GM21825 (cell line): ENCODE measurements around the gene ARL15.
"Not testable (repeated sequence)": the region's sequence is repeated elsewhere in the genome, so short reads cannot be mapped to it uniquely, and the experiment has no call there.

Experiments used
- ATAC-seq: cut with Tn5 transposase; IDR thresholded peaks from one replicate; pipeline ENCODE4 v1.9.1; 2021; ENCODE audit warnings: mild to moderate bottlenecking, moderate library complexity; ENCODE audit not compliant: unreplicated experiment

Gene ARL15

DNA sequence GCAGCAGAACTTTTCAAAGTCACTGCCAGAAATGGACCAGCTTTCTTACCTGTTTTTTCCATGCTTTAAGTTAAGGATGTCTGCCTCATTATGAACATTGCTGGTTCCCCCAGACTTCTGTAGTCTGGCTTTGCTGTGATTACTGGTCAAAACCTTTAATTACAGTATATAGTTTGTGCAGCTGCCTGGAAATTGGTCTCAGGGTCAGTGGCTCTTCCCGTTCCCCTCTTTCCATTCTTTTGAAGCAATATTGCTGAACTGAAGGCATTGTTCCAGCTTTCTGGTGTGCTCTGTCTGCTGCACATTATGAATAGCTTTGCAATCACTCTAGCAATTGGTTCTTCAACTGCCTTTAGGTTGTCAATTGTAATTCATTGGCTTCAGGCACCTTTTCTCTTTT lies 206.5 kb downstream of the ARL15 start:
- no peak for ATAC-seq

DNA sequence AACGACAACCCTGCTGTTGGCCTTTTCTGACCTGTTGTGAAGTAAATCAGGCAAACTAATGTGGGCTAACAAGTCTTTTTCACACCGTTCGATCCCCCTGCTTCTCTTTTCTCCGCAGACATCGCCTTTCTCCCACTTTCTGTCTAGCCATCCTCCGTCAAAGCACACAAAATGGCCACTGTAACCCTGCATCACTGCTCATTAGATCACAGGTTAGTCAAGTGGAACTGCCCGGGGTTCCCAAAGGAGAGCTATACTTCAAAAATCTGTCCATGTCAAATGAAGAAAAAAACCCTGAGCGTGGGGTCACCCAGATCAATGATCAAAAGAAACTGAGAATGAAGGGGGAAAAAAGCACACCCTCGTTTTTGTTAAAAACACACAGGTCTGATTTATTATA lies 212.1 kb downstream of the ARL15 start:
- no peak for ATAC-seq

DNA sequence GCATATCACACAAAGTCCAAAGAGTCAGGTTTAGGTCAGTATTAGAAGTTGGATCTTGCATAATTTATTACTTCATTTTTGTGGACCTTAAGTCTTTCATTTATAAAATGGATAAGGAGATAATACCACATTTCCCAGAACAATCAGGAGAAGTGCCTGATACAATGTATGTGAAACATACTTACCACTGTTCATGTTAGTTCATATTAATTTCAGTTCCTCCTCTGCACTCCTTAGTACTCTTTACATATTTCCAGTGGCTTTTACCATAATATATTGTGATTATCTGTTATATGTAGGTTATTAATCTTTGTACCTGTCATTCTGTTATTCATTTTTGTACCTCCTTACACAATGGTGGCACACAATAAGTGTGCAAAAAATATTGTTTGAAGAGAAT lies 214.4 kb downstream of the ARL15 start:
- no peak for ATAC-seq

DNA sequence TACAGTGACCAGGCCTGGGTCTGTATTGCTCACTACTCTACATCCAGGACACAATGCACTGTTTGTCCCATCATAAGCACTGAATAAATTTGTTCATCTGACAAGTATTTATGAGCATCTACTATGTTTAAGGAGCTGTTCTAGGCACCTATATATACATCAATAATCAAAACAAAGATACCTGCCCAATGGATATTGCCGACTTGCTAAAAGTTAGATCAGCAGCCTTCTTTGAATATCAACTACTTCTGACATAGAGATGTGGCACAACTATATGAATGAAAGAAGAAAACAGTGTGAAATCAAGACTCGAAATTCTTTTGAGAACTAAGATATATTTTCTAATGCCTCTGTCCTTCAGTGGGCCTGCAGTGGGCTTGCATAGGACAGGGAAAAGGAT lies 215.7 kb downstream of the ARL15 start:
- ATAC-seq = no peak

DNA sequence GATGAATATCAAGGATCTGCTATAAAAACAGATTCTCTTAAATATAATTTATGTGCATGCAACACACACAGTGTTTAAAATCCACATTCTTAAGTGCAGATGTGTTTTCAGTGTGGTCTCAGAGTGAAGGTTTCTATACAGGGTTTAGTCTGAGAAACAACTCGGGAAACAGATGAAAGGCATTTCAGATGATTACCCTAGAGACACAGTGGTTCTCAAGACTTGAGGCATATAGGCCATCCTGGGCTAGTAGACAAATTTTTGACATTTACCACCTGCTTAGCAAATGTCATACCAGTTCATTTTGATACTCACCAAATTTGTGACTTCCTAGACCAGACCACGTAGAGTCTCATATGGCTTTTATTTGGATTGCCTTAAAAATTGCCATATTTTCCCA lies 216.5 kb downstream of the ARL15 start:
- ATAC-seq = peak; percentile 57

DNA sequence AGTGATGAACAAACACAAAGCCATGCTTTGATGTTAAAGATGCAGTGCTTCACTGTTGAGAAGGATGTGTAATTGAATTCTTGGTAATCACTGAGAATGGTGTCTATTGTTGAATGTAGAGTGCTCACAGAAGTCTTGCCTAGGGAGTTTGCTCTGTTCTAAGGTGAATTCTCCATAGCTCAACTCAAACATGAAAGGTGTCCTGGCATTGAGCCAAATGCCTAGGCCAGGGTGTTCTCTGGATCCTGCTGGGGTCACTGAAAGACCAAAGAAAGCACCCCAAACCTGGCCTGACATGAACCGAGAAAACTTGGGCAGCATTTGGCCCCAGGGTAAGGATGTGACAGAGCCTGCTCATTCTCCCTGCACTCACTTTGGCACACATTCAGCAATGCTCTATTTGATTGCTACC lies 217.3 kb downstream of the ARL15 start:
- no peak for ATAC-seq

DNA sequence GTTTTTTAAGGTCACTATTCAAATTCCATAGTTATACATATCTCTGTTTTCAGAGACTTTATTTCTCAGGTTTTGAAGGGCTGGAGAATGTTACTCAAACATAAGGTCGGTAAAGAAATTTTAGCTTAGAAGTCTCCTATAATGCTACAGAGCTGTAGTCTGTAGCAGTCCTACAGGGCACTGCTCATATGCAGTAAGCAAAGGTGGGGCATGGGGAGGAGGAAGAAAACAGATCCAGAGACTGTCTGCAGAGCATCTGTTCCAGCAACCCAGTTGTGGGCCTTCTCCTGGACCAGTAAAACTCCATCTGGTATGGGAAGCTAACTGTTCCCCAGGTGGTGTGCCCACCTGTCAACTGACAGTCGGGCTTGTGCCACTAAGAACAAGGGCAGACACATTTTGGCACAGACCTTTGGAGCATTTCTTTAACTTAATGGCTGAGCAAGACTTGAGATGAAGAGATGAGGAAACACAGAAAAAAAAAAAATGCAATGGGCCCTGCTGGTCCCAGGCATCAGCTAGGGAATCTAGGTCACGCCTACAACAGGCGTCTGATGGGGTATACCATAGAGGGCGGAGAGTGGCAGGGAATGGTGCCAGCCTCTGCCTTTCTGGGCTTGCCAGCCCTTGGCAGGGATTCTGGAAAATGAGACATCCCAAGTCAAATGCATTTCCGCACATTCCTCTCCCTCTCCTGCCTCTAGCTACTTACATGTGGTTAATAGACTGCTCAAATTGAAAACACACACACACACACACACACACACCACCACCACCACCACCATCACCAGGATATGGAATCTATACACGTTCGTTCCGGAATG lies 218.9 kb downstream of the ARL15 start:
- ATAC-seq = no peak

DNA sequence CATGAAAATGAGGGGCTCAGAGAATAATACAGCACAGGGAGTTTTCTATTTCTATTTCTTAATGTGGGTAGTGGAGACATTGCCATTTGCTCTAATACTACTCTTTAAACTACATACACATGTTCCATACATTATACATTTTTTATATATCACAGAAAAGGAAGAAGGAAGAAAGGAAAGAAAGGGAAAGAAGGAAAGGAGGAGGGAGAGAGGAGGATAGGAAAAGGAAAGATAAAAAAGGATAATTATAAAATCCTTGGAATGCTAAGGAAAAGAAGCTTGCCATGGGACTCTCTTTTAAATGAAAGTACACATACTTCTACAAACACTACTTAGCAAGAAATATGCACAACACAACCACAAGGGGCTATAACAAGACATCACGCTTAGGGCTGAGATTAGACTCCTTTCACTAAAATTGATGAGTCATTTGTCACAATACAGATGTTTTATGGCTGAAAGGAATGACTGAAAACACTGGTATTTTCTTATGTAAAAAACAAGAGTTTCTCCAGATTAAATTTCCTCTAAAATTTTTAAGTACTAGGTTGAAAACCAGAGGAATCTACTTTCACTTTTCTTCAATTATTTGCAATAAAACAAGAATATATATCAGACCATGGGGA lies 219.8 kb downstream of the ARL15 start:
- no peak for ATAC-seq

DNA sequence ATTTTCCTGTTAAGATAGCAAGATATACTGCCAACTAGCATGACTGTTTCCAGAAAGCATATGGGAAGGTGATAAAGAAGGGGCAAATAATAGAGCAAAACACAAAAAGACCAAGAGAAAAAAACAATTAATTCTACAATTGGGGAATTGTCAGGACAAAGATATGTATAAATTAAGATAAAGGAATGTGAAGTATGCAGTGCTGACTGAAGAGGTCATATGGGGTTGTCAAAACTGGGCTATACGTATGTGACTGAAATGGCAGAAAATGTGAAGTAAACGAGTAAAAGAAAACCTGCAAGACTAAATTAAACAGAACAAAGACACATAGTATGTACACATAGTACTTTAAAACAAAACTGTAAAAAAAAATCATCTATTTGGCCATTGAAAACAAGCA lies 222.3 kb downstream of the ARL15 start:
- ATAC-seq = no peak

DNA sequence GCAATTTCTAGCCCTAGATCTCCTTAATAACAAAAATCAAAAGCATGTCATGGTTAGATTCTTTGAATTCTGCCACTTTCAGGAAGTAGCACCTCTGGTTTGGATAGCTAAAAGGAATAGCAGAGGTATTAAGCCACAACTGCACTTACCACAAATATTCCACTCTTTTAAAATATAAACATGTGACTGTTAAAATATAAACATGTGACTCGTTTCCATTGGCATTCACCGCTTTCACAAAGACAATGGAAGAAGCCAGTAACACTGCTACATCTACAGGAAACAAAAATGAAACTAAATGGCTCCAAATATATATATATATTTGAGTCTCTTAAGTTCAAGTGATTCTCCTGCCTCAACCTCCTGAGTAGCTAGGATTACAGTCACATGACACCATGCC lies 222.9 kb downstream of the ARL15 start:
- no peak for ATAC-seq

DNA sequence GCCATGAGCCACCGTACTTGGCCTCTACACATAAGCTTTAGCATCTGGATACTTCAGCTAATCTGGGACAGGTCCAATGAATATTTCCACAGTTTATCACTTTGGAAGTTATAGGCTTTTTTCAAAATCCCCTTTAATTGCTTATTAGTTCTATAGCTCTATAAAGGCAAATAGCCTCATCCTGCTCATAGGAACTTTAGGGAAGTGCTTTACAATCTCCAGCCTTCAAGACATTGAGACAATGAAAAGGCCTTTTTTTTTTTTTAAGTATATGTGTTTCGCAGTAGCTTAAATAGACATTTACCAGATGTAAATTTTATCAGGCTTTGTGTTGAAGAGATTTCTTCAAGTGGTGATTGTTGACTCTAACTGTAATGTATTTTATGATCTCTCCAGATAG lies 224.2 kb downstream of the ARL15 start:
- ATAC-seq = no peak

DNA sequence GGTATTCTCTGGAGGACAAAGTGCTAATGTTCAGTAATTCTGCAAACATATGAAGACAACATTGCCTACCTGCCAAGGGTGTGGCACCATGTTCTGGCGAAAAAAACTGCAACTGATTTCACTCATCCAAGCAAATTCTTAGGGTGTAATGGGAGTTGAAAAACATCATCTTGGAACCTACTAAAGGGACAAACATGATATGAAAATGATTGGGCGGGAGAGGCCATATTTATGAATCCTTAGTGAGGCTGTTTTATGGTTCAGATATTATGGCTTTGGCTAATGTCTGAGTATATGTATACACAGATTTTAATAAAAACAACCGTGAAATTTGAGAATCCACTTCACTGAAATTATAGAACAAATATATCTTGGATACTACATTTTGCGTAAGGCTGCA lies 225.7 kb downstream of the ARL15 start:
- ATAC-seq = no peak

DNA sequence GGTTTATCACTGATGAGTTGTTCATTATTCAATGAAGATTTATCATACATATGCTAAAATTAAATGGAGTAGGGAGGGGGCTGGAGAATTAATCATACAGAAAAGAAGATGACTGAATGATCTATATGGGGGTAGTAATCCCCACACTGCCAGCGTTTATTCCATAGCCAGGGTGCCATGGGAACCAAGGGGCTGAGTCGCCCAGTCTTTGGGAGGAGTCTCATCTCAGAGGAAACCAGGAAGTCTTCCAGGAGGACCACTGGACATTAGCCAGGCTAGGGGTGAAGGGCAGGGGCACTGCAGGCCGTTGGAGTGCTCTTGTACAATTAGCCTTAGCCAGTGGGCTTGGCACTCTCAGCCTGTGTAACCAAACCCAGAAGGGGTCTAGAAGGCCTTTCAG lies 226.5 kb downstream of the ARL15 start:
- no peak for ATAC-seq

DNA sequence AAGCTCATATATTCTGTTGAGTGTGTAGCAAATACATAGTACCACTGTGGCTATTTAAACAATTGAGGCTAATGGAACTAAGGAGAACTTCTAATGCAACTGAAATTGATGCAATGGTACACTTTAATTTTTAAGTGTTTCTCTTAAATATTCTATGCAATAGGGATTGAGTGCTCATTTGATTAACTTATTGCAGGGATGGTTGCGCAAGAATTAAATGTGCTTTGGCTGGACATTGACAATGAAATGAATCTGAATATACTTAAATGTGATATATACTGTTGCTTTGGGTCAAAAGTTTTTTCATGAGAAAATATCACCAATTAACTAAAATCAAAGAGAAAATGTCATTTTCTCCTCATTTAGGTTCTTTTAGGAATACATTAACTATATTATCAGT lies 227.1 kb downstream of the ARL15 start:
- ATAC-seq = no peak

DNA sequence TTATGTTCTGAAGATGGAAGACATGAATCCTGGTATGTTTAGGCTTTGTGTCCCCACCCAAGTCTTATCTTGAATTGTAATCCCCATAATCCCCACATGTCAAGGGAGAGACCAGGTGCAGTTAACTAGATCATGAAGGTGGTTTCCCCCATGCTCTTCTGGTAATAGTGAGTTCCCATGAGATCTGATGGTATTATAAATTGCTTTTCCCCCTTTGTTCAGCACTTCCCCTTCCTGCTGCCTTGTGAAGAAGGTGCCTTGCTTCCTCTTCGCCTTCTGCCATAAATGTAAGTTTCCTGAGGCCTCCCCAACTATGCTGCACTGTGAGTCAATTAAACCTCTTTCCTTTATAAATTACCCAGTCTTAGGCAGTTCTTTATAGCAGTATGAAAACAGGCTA lies 229.0 kb downstream of the ARL15 start:
- ATAC-seq = no peak

DNA sequence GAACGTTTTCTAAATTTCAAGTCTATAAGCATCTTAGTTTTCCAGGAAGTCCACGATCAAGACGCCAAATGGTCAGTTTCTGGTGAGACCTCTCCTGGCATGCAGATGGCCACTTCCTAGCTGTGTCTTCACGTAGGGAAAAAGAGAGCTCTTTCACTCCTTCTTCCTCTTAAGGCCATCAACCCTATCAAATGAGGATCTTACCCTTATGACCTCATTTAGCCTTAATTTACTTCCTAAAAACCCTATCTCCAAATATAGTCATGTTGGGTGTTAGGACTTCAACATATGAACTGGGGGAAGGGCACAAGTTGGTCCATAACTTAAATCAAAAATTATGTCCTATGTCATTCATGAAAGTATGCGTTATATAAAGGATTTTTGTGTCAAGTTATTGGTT lies 229.5 kb downstream of the ARL15 start:
- no peak for ATAC-seq

DNA sequence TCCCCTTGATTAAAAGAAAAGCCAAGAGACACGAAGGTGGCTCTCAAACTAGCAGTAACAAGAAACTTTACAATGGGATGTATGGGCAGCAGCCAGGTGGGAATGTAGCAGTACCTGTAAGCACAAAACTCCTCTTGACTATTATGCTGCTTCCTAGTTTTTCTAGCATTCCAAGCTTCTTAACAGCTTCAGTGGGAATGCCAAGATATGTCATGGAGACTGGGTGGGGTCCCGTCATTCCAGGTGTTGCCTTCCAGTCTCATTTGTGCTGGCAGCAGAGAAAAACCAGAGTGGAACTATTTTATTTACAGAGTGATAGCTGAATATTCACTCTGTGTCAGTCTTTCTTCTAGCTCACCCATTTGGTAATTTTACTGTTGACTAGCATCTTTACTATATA lies 236.6 kb downstream of the ARL15 start:
- no peak for ATAC-seq

DNA sequence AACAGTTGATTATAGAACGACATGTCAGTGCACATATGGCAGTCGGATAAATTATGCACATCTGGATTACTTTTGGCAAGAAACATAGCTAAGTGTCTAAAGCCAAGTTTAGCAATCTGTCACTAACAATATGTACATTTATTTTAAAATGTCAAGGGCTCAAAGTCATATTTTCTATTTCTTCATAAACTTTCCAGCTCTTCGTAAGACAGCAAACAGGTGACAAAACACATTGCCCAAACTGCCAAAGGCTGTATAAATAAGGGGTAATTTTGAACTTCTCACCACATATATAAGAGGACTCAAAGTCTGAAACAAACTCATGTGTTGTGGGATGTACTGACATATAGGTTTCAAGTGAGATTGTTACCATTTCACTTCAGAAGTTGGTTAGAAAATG lies 237.2 kb downstream of the ARL15 start:
- no peak for ATAC-seq

DNA sequence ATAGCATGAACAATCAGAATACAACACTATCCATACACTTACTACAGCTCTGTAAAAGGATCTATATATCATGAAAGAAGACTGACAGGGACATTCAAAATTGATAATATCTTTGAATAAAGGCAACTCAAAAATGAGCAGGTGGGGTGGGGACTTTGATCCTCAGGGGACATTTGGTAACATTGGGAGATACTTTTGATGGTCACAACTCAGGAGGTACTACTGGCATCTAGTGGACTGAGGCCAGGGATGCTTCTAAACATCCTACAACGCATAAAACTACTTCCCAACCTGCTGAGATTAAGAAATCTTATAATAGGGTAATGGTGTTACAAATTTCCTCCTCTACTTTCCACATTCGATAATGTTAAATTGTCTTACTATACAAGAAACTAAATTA lies 243.9 kb downstream of the ARL15 start:
- ATAC-seq = no peak

DNA sequence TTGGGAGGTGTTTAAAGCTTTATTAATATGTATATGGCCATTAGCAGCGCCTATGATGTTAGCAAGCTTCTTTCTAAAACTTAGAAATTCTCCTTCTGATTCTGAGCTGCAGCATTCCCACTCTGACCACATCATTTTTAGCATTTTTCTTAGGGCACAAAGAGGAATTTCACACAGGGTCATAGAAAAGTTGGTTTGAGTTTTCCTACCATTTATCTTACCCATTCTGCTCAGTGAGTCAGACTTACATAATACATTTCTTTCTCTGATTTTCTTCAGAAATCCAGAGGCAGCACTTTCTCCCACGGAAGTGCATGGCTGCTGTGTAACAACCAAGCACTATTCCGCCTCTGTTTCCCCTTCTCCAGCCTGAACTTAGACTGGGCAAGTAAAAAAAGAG lies 246.6 kb downstream of the ARL15 start:
- ATAC-seq = no peak

DNA sequence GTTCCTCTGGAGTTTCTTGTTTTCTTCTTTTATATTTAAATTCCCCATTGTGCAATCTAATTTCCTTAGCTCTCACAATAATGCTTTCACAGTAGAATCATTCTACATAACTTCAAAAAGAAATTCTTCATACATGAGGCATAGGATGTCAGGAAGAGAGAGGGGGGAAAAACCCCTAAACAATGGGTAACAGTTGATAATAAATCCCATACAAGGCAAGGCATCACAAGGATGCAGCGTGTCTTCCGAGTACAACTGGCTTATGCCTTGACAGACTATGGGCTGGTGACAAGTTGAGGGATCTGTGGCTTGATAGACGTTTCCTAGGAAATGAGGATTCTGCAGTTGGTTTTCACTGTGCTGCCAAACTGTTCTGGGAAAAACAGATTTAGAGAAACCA lies 247.4 kb downstream of the ARL15 start:
- no peak for ATAC-seq

DNA sequence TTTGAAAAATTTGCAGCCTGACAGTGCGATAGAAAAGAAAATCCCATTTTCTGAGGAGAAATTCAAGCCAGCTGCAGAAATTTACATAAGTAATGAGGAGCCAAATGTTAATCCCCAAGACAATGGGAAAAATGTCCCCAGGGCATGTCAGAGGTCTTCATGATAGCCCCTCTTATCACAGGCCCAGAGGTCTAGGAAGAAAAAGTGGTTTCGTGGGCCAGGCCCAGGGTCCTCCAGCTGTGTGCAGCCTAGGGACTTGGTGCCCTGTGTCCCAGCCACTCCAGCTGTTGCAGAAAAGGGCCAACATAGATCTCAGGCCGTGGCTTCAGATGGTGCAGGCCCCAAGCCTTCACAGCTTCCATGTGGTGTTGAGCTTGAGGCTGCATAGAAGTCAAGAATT lies 249.5 kb downstream of the ARL15 start:
- ATAC-seq = not testable (repeated sequence)

DNA sequence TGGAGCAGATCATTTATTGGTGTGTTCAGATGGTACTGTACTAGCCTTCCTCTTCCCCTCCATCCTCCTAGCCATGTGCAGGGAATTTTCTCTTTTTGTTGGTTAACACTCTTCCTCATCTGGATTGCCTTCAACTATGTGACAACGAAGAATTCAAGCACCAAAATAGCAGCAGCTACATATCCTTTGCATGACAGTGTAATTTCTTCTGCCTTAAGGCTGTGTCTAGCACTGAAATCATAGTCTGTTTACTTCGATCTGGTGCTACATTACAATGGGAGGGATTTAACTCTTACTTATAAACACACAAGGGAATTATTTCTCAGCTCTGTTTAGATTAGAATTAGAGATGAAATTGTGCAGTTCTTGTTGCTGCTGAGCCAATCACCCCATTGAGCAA lies 260.4 kb downstream of the ARL15 start:
- no peak for ATAC-seq
